Aorta (tissue), 5 donors: Measurements from ENCODE around the gene SLC2A11. TPM values are rescaled to one million over a fixed set of nuclear protein-coding genes. Genes with fewer than 3 reads are reported as not detected.
"Not testable (repeated sequence)": the region's sequence is repeated elsewhere in the genome, so short reads cannot be mapped to it uniquely, and the experiment has no call there.

Experiments
- ATAC-seq: fragments of 200-7000 bp; cut with Tn5 transposase; one replicate; pipeline ENCODE4 v1.9.1; 2022; ENCODE audit warnings: moderate library complexity; ENCODE audit not compliant: low FRiP score
- DNase-seq, 2 donors: peaks; one replicate each; pipeline ENCODE4 v3.0.0-alpha.2; 2020
- H3K27ac ChIP-seq, 2 donors: one replicate each; pipeline ENCODE4 v1.5.1; 2013; ENCODE audit warnings: low read length in 2 of 2, mild to moderate bottlenecking in 2 of 2, moderate library complexity in 2 of 2, control low read depth in 1 of 2, inconsistent platforms in 1 of 2, low read depth in 1 of 2
- H3K27me3 ChIP-seq, 2 donors: one replicate each; pipeline ENCODE4 v1.6.1; 2013; ENCODE audit warnings: control low read depth in 1 of 2, low read length in 1 of 2, mild to moderate bottlenecking in 1 of 2, moderate library complexity in 1 of 2; ENCODE audit not compliant: insufficient read depth in 2 of 2, control insufficient read depth in 1 of 2
- H3K36me3 ChIP-seq, 2 donors: one replicate each; pipeline ENCODE4 v1.6.1; 2013; ENCODE audit warnings: control low read depth in 1 of 2, low read length in 1 of 2, mild to moderate bottlenecking in 1 of 2; ENCODE audit not compliant: insufficient read depth in 2 of 2, control insufficient read depth in 1 of 2
- H3K4me1 ChIP-seq, 2 donors: one replicate each; pipeline ENCODE4 v1.6.1; 2013; ENCODE audit warnings: low read length in 2 of 2, control low read depth in 1 of 2, mild to moderate bottlenecking in 1 of 2, moderate library complexity in 1 of 2; ENCODE audit not compliant: insufficient read depth in 2 of 2, control insufficient read depth in 1 of 2
- H3K4me3 ChIP-seq, 2 donors: one replicate each; pipeline ENCODE4 v1.5.1; 2013; ENCODE audit warnings: low read length in 2 of 2, control low read depth in 1 of 2, mild to moderate bottlenecking in 1 of 2
- H3K9me3 ChIP-seq: one replicate; pipeline ENCODE4 v1.6.1; 2013; ENCODE audit warnings: mild to moderate bottlenecking, low read length; ENCODE audit not compliant: control insufficient read depth
- WGBS, 2 donors: extraction: QIAGEN DNeasy Blood & Tissue Kit; methylation state at CpG; one replicate each; pipeline ENCODE4 v1.1.7; 2013; 5-methylcytosine and 5-hydroxymethylcytosine counted together
- intact Hi-C, 2 donors: fragments of 100-400 bp; cut with DNase I; formaldehyde crosslinking; loops; one replicate each; pipeline versions ENCODE4 v1.14.2 to v1.15.0; 2022
- polyA plus RNA-seq, 2 donors: library from polyadenylated mRNA; stranded (reverse); fragments of 200-250 nt; gene quantifications; one replicate each; pipeline ENCODE4 v1.2.3, GENCODE V29; 2013
- total RNA-seq, 2 donors: library from RNA; stranded (reverse); fragmentation: NEBNext Ultra II Directional; extraction: Animal tissue kit (Norgen Biotek cat#: 25700); gene quantifications; one replicate each; pipeline ENCODE4 v1.2.1, GENCODE V29; 2021
- donor health status: healthy with polysubstance abuse.
- donor health status: Bipolar disorder and iron deficiency.
- donor health status: DM: no; HTN: no; CAD: no.
- donor health status: DM: no; HTN: no; CAD: no.
- donor health status: DM: yes; HTN: yes; CAD: no.

The SLC2A11 gene
- total and polyA plus RNA-seq, 4 donors, result 4.8 to 16.7 (median 15.5) TPM

DNA sequence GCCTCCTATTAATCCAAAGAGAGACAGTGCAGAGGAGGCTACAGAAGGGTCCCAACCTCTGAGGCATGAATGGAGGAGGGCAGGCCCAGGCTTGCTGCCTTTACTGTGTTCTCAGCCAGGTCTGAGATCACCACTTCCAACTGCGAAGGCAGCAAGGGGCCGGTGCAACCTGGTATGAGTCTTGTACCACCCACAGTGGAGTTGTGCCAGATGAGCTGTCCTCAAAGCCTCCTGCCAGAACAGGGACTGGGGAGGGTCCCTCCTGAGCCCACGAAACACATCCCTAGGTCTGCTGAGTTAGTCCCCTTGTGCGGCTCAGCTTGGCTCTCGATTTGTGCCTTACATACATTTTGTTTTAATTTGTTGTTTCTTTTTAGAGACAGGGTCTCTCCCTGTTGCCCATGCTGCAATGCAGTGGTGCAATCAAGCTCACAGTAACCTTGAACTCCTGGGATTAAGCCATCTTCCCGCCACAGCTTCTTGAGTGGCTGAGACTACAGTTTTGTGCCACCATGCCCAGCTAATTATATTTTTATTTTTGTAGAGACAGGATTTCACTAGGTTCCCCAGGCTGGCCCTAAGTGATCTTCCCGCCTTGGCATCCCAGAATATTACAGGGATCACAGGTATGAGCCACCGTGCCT lies 45.8 kb downstream of the SLC2A11 start:
- Histone ChIP-seq H3K4me1 (no peaks in the 10 kb centered on the region), H3K9me3 (no peaks in the 10 kb centered on the region), H3K36me3 (no peaks in the 10 kb centered on the region), H3K27me3 (no peaks in the 10 kb centered on the region), H3K4me3 (no peak overlapping the region), H3K27ac (no peak overlapping the region)
- no peak for ATAC-seq
- intact Hi-C loops, result no loop called here
- 78 to 80% methylated on average over 8 of the region's 8 CpGs for WGBS, 2 donors
- DNase-seq, result no peak

DNA sequence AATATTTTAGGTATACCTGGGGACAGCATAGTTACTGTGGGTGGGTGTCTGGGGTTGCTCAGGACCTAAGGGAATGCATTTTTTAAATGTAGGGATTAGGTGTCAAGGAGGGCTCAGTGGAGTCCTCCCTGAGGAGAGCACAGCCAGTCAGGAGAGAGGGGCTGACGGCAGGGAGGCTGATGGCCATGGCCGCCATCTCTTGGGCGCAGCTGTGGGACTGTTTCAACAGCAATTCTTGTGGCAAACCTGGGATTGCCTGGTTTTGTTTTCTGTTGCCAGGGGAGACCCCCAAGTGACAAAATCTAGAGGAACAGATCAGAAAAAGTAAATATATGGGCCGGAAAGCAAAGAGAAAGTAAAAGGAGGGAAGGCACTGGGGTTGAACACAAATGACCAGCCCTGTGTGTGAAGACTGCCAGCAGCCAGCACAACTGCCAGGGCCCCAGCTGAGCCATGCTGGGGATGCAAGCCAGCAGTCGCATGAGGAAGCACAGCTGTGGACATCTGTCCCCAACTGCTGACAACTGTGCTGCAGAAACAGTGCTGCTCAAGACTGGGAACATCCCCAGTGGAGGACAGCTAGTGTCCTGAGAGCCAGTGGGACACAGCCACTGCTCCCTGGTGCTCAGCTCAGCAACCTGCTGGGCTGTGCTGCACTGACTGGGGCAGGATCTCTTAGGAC lies 47.0 kb downstream of the SLC2A11 start:
- Histone ChIP-seq H3K4me3 (no peak overlapping the region), H3K27ac (no peak overlapping the region), H3K4me1 (no peaks in the 10 kb centered on the region), H3K9me3 (no peaks in the 10 kb centered on the region), H3K27me3 (no peaks in the 10 kb centered on the region), H3K36me3 (no peaks in the 10 kb centered on the region)
- WGBS, 2 donors, result 52 to 59% methylated on average over 5 of the region's 5 CpGs
- DNase-seq (no peak), ATAC-seq (peak; percentile 31)
- intact Hi-C loops, result no loop called here

DNA sequence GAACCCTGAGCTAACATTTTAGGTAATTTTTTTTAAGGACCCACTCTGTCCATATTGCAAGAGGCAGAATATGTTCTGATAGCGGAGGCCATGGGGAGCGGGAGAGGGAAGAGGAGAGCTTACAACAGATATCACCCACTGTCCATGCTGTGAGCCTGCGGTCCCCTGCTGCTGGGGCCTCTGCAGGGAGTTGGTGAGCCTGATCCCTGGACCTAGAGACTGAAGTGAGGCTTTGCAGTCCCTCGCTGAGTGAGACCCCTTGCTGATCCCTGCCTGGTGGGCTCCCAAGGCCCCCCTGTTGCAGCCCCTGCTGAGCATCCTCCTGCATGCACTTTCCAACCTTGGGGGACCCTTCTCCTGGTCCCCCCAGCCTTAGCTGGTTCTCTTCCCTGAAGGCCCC lies 49.0 kb downstream of the SLC2A11 start:
- no peak for DNase-seq
- H3K27ac ChIP-seq, result no peak overlapping the region
- no peaks in the 10 kb centered on the region for H3K27me3 ChIP-seq
- no peaks in the 10 kb centered on the region for H3K9me3 ChIP-seq
- intact Hi-C loops, result no loop called here
- no peak overlapping the region for H3K4me3 ChIP-seq
- H3K36me3 ChIP-seq, result no peaks in the 10 kb centered on the region
- H3K4me1 ChIP-seq, result no peaks in the 10 kb centered on the region
- WGBS, 2 donors, result 97 to 99% methylated on average over 4 of the region's 4 CpGs
- ATAC-seq, result no peak

DNA sequence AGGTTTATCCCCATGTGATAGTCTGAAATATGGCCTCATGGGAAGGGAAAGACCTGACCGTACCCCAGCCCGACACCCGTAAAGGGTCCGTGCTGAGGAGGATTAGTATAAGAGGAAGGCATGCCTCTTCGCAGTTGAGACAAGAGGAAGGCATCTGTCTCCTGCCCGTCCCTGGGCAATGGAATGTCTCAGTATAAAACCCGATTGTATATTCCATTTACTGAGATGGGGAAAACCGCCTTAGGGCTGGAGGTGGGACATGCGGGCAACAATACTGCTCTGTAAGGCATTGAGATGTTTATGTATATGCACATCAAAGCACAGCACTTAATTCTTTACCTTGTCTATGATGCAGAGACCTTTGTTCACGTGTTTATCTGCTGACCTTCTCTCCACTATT lies 49.7 kb downstream of the SLC2A11 start:
- DNase-seq, intact Hi-C loops: not testable (repeated sequence)
- 73 to 81% methylated on average over 10 of the region's 10 CpGs for WGBS, 2 donors

DNA sequence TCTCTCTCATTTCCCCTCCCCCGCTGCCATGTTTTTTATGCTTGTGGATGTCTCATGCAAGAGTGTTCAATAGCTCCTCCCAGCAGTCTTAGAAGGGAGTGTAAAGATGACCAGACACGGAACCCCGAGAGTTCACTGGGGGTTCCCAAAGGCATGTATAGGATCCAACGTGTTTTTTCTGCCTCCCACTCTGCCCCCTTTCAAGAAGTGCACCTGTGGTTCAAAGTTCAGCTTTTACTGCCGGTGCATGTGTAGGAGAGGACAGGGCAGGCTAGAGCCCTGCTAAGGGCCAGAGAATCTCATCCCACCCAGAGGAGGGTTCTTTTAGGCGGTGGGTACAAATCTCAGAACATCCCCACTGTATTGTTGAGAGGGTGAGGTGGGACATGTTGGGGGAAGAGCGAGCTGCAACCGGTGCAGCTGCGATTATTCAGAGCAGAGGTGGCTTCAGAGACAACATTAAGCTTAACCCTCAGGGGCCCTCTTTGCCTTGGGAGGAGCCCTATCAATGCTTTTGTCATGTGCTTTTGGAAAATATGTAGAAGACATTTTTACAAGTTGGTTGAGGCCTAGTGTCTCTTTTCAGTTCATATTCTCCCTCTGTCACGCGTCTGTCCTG lies 51.0 kb downstream of the SLC2A11 start:
- Histone ChIP-seq H3K4me3 (no peak overlapping the region), H3K27me3 (no peaks in the 10 kb centered on the region), H3K9me3 (no peaks in the 10 kb centered on the region), H3K27ac (no peak overlapping the region), H3K4me1 (peaks cover 0 to 3% of the 10 kb centered on the region in 2 donors), H3K36me3 (no peaks in the 10 kb centered on the region)
- no peak for ATAC-seq
- no peak for DNase-seq
- WGBS, 2 donors, result 71 to 73% methylated on average over 11 of the region's 11 CpGs
- intact Hi-C loops, result no loop called here

More for the DNA sequence above, 49.7 kb downstream of the SLC2A11 start:
- not testable (repeated sequence) for H3K9me3 ChIP-seq, ATAC-seq, H3K4me1 ChIP-seq, H3K27ac ChIP-seq, H3K27me3 ChIP-seq, H3K36me3 ChIP-seq, H3K4me3 ChIP-seq

DNA sequence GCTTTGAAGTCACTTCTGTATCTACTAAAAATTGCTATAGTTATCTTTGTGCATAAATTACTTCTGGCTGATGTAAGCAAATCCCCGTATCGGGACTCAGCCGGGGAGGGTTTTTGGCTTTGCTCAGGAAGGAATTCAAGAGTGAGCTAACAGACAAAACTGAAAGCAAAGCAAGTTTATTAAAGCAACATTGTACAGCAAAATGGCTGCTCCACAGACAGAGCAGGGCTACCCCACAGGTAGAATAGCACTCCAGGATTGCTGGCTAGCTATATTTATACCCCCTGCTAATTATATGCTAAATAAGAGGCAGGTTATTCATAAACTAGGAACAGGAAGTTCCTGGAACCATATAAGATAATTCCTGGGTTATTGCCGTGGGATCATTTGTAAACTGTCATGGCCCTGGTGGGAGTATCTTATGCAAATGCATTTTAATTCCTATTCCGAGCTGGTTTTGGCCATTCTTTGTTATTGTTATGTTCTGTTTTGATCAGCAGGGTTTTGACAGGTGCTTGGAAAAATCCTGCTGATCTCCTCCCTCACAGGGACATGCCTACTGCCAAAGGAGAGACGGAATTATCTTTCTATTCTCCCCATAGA lies 51.7 kb downstream of the SLC2A11 start:
- intact Hi-C loops, result no loop called here
- Histone ChIP-seq H3K4me1 (peaks cover 0 to 3% of the 10 kb centered on the region in 2 donors), H3K27me3 (no peaks in the 10 kb centered on the region), H3K4me3 (no peak overlapping the region), H3K9me3 (no peaks in the 10 kb centered on the region), H3K36me3 (no peaks in the 10 kb centered on the region), H3K27ac (no peak overlapping the region)
- DNase-seq (no peak), ATAC-seq (no peak)
- 16 to 21% methylated on average over 6 of the region's 6 CpGs for WGBS, 2 donors

DNA sequence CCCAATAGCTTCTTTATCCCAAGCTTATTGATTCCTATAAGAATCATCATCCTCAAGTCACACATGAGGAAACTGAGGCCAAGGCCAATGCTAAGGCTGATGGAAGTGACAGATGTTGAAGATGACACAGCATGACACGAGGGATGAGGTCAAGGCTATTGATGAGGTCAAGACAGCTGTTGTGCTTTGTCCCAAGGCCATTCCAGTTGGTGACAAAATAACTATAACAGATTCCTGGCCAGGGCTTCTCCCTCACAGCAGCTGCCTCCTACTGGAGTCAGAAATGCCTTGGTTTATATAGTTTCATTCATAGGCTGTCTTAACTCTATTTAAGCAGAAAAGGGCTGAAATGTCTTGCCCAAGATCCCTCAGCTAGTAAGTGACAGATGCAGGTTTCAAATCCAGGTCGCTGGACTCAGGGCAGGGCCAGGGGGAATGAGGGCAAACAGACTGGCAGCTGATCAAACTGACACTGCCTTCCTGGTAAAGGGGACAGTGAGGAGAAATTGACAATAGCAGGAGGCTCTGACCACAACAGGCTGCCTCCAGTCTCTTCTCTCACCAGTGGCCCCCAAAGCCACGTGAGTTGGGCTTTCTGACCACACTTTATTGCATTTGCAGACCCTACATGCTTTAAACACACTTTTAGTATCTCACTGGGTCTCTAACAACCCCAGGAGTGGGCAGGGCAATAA lies 53.0 kb downstream of the SLC2A11 start:
- H3K27me3 ChIP-seq, result no peaks in the 10 kb centered on the region
- H3K27ac ChIP-seq, result no peak overlapping the region
- H3K4me3 ChIP-seq, result no peak overlapping the region
- peaks cover 0 to 3% of the 10 kb centered on the region in 2 donors for H3K4me1 ChIP-seq
- DNase-seq, result no peak
- H3K9me3 ChIP-seq, result no peaks in the 10 kb centered on the region
- no peaks in the 10 kb centered on the region for H3K36me3 ChIP-seq
- 93 to 94% methylated on average over 3 of the region's 3 CpGs for WGBS, 2 donors
- no peak for ATAC-seq
- intact Hi-C loops, result no loop called here

DNA sequence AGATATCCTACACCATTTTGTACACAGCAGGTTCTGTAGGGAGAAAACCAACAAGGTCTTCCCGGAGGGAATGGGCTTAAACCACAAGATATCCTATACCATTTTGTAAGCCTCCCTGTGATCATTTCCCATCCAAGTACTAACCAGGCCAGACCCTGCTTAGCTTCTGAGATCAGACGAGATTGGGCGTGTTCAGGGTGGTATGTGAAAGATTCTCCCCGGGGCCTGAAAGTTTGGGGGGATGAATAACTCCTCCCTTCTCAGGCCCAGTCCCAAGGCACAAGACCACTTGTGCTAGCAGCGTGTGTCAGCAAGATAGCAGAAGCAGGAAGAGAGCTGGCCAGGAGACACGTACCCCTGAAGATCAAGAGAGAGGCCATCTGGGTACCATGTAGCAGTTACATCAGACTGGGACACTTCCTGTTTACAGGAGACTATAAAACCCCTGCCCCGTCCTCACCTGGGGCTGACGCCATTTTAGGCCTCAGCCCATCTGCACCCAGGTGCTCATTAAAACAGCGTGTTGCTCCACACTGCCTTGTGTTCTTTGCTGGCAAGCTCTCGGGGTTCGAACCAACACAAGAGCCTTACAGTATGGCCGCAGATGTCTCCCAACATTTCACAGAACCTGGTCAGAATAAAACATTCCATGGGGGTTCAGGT lies 53.8 kb downstream of the SLC2A11 start:
- Histone ChIP-seq H3K36me3 (no peaks in the 10 kb centered on the region), H3K27ac (no peak overlapping the region), H3K4me3 (no peak overlapping the region), H3K27me3 (no peaks in the 10 kb centered on the region), H3K4me1 (peaks cover 0 to 3% of the 10 kb centered on the region in 2 donors), H3K9me3 (no peaks in the 10 kb centered on the region)
- DNase-seq (no peak), ATAC-seq (no peak)
- 94 to 95% methylated on average over 12 of the region's 12 CpGs for WGBS, 2 donors
- intact Hi-C loops, result no loop called here
